ENCODE measurements around the gene GPBP1L1.
A peak's percentile ranks its signal among the peaks of the same experiment; 100 is the strongest.

Gene GPBP1L1

GRCh38 chr1:45583666-45584350 is 102.5 kb downstream of the GPBP1L1 start, which contains the start of gene NASP:
TSS of gene NASP (plus strand) at chr1:45584041. CDS start at chr1:45584147, 106 bp downstream.
- H3K9me3 ChIP-seq (ENCODE audit: control insufficient read depth, low read depth, low read length), result no peaks in the 10 kb centered on the region
- H3K9ac ChIP-seq (ENCODE audit: low read length), result peak within 1 kb of the TSS; percentile 98
- H3K4me3 ChIP-seq (ENCODE audit: low read length), result peak within 1 kb of the TSS; percentile 97
- H3K36me3 ChIP-seq (ENCODE audit: control insufficient read depth, low read depth, low read length), result peaks cover 9% of the 10 kb centered on the region
- H3K27ac ChIP-seq (ENCODE audit: low read length), result peak within 1 kb of the TSS; percentile 98
- H3K27me3 ChIP-seq (ENCODE audit: control insufficient read depth, insufficient read depth, low read length), result no peaks in the 10 kb centered on the region
- H3K4me1 ChIP-seq (ENCODE audit: control insufficient read depth, low read depth, low read length), result no peaks in the 10 kb centered on the region

GRCh38 chr1:45583264-45583665 is 103.1 kb downstream of the GPBP1L1 start:
- H3K9ac ChIP-seq (ENCODE audit: low read length), result peak overlapping the region; percentile 98
- H3K4me3 ChIP-seq (ENCODE audit: low read length), result peak overlapping the region; percentile 97
- H3K4me1 ChIP-seq (ENCODE audit: control insufficient read depth, low read depth, low read length), result no peaks in the 10 kb centered on the region
- H3K36me3 ChIP-seq (ENCODE audit: control insufficient read depth, low read depth, low read length), result peaks cover 8% of the 10 kb centered on the region
- no peaks in the 10 kb centered on the region for H3K9me3 ChIP-seq (ENCODE audit: control insufficient read depth, low read depth, low read length)
- H3K27me3 ChIP-seq (ENCODE audit: control insufficient read depth, insufficient read depth, low read length), result no peaks in the 10 kb centered on the region
- peak overlapping the region; percentile 98 for H3K27ac ChIP-seq (ENCODE audit: low read length)

Measured in iPS-18a (cell line).